SU-DHL-6 (cell line): Measurements from ENCODE around the gene LHPP.

ENCODE experiments used
- EZH2phosphoT487 ChIP-seq: fragments of 200-600 bp; sonication (generic), shearing (Covaris generic); conservative IDR thresholded peaks from 2 replicates; pipeline ENCODE4 v1.6.1; 2018; ENCODE audit warnings: mild to moderate bottlenecking, antibody characterized with exemption, low read length, moderate library complexity, mixed read lengths
- TF ChIP-seq, protein P1 (sequence below): fragments of 200-600 bp; sonication (generic); IDR thresholded peaks from one replicate; pipeline ENCODE4 v1.5.1; 2017; ENCODE audit warnings: antibody characterized with exemption, mild to moderate bottlenecking, low read length, moderate library complexity; ENCODE audit not compliant: insufficient read depth, poor library complexity, severe bottlenecking

DNA sequence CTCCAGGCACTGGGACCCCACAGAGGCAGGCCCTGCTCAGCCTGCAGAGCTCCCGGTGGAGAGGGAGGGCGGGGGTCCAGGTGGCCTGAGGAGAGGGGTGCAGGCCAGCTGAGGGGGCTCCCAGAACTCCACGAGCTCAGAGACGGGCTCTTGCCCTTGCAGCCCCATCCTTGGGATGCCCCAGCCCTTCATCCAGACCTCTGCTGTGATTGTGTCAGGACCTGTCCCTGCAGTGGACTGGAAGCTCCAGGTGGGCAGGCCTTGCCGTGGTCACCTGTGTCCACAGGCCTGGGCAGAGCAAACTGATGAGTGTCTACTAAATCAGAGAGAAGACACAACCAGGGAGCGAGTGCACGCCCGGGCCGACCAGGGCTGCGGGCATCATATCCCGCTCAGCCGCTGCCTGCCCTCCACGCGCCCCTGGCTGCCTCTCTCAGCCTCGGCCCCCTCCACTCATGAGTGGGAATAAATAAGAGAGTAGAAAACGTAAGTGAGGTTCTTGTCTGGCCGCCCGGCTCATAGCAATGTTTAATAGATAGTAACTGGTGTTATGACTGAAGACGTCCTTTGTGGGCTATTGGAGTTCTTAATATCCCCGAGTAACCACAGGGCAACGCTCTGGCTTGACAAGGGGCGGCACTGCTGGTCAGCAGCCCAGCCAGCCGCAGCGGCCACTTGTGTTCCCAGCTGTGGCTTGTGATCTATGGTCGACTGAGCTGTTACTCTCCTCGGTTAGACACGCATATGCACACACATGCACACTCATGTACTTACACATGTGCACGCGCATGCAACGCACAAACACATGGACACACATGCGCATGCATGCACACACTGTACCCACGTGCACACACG, 105.6 kb downstream of the LHPP start:
- TF ChIP-seq, protein P1, sequence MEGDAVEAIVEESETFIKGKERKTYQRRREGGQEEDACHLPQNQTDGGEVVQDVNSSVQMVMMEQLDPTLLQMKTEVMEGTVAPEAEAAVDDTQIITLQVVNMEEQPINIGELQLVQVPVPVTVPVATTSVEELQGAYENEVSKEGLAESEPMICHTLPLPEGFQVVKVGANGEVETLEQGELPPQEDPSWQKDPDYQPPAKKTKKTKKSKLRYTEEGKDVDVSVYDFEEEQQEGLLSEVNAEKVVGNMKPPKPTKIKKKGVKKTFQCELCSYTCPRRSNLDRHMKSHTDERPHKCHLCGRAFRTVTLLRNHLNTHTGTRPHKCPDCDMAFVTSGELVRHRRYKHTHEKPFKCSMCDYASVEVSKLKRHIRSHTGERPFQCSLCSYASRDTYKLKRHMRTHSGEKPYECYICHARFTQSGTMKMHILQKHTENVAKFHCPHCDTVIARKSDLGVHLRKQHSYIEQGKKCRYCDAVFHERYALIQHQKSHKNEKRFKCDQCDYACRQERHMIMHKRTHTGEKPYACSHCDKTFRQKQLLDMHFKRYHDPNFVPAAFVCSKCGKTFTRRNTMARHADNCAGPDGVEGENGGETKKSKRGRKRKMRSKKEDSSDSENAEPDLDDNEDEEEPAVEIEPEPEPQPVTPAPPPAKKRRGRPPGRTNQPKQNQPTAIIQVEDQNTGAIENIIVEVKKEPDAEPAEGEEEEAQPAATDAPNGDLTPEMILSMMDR, result no peak
- TF ChIP-seq EZH2phosphoT487, result no peak
